OCI-LY3 (cell line): ENCODE data around the gene TRIM14.

Source experiments
- H2AFZ ChIP-seq: fragments of 200-600, 300-600 bp; shearing (Covaris generic); 2 replicates; pipeline ENCODE4 v1.6.0; 2014; ENCODE audit warnings: antibody characterized with exemption, low read depth, low read length
- H3K27ac ChIP-seq: fragments of 200-600, 300-600 bp; sonication (generic); 2 replicates; pipeline ENCODE4 v1.5.1; 2014; ENCODE audit warnings: mild to moderate bottlenecking, low read length, moderate library complexity, mixed read lengths
- H3K27me3 ChIP-seq: fragments of 200-600, 300-600 bp; sonication (generic); 2 replicates; pipeline ENCODE4 v1.6.1; 2014; ENCODE audit warnings: low read depth, low read length, mixed read lengths
- H3K36me3 ChIP-seq: fragments of 200-600, 300-600 bp; sonication (generic); replicated peaks from 2 replicates; pipeline ENCODE3; 2014; ENCODE audit warnings: low read depth, low read length, mixed read lengths
- H3K4me1 ChIP-seq: fragments of 300-600, 200-600 bp; sonication (generic); 2 replicates; pipeline ENCODE4 v1.6.1; 2014; ENCODE audit warnings: low read length, mixed read lengths
- H3K4me2 ChIP-seq: fragments of 200-600, 300-600 bp; sonication (generic); 2 replicates; pipeline ENCODE4 v1.6.1; 2014; ENCODE audit warnings: low read length, mixed read lengths
- H3K4me3 ChIP-seq: fragments of 300-600, 200-600 bp; sonication (generic); 2 replicates; pipeline ENCODE4 v1.5.1; 2014; ENCODE audit warnings: antibody characterized with exemption, mild to moderate bottlenecking, low read length, moderate library complexity
- H3K79me2 ChIP-seq: fragments of 300-600, 200-600 bp; shearing (Covaris generic); 2 replicates; pipeline ENCODE4 v1.6.1; 2014; ENCODE audit warnings: mild to moderate bottlenecking, low read length, mixed read lengths
- H3K9ac ChIP-seq: fragments of 300-600, 200-600 bp; shearing (Covaris generic); 2 replicates; pipeline ENCODE4 v1.6.0; 2014; ENCODE audit warnings: mild to moderate bottlenecking, low read length, moderate library complexity
- H3K9me3 ChIP-seq: fragments of 200-600, 300-600 bp; shearing (Covaris generic); 2 replicates; pipeline ENCODE4 v1.6.1; 2014; ENCODE audit warnings: low read length, mixed read lengths; ENCODE audit not compliant: insufficient read depth
- H4K20me1 ChIP-seq: fragments of 200-600, 300-600 bp; sonication (generic); 2 replicates; pipeline ENCODE4 v1.6.1; 2016; ENCODE audit warnings: low read length, mixed read lengths; ENCODE audit not compliant: insufficient read depth
- EZH2phosphoT487 ChIP-seq: fragments of 200-600 bp; shearing (Covaris generic); IDR thresholded peaks from 2 replicates; pipeline ENCODE4 v1.6.1; 2018; ENCODE audit warnings: antibody characterized with exemption, mixed run types, low read depth
- TF ChIP-seq, protein P1 (sequence below): fragments of 200-600, 300-600 bp; sonication (generic); IDR thresholded peaks from 2 replicates; pipeline ENCODE4 v1.5.1; 2014; ENCODE audit warnings: antibody characterized with exemption, low read length, low read depth

Gene TRIM14

GRCh38 chr9:98045234-98046179, 73.5 kb downstream of the TRIM14 start:
- peaks cover 53% of the 10 kb centered on the region for H3K79me2 ChIP-seq
- H3K9me3 ChIP-seq: peaks cover 8% of the 10 kb centered on the region; the same call in 1 of the 2 replicates
- H3K27ac ChIP-seq: peak overlapping the region; percentile 86
- H3K4me3 ChIP-seq: peak overlapping the region; percentile 84
- TF ChIP-seq, protein P1, sequence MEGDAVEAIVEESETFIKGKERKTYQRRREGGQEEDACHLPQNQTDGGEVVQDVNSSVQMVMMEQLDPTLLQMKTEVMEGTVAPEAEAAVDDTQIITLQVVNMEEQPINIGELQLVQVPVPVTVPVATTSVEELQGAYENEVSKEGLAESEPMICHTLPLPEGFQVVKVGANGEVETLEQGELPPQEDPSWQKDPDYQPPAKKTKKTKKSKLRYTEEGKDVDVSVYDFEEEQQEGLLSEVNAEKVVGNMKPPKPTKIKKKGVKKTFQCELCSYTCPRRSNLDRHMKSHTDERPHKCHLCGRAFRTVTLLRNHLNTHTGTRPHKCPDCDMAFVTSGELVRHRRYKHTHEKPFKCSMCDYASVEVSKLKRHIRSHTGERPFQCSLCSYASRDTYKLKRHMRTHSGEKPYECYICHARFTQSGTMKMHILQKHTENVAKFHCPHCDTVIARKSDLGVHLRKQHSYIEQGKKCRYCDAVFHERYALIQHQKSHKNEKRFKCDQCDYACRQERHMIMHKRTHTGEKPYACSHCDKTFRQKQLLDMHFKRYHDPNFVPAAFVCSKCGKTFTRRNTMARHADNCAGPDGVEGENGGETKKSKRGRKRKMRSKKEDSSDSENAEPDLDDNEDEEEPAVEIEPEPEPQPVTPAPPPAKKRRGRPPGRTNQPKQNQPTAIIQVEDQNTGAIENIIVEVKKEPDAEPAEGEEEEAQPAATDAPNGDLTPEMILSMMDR: no peak; the same call in 1 of the 2 replicates
- TF ChIP-seq EZH2phosphoT487: no peak
- peaks cover 45% of the 10 kb centered on the region for H3K4me1 ChIP-seq
- peaks cover 28% of the 10 kb centered on the region for H3K36me3 ChIP-seq
- H2AFZ ChIP-seq: peak overlapping the region; percentile 80; the same call in 1 of the 2 replicates
- peak overlapping the region; percentile 75 for H3K4me2 ChIP-seq
- 0 out of 2 replicates have a peak, but pooled peaks cover 6% of the 10 kb centered on the region for H4K20me1 ChIP-seq
- no peaks in the 10 kb centered on the region for H3K27me3 ChIP-seq
- peak overlapping the region; percentile 86 for H3K9ac ChIP-seq

- H3K4me2 ChIP-seq: no peak overlapping the region
- peaks cover 23% of the 10 kb centered on the region for H3K36me3 ChIP-seq
- no peaks in the 10 kb centered on the region for H4K20me1 ChIP-seq
- no peak overlapping the region for H3K9ac ChIP-seq
- H3K9me3 ChIP-seq: peaks cover 8% of the 10 kb centered on the region; the same call in 1 of the 2 replicates
- peaks cover 40% of the 10 kb centered on the region for H3K79me2 ChIP-seq
- H3K27me3 ChIP-seq: no peaks in the 10 kb centered on the region
- no peak overlapping the region for H3K27ac ChIP-seq
- no peak overlapping the region for H3K4me3 ChIP-seq
- peaks cover 61% of the 10 kb centered on the region for H3K4me1 ChIP-seq
- H2AFZ ChIP-seq: no peak overlapping the region
- no peak for TF ChIP-seq EZH2phosphoT487
- TF ChIP-seq, protein P1: no peak
Measured at GRCh38 chr9:98043915-98044314, 75.1 kb downstream of the TRIM14 start.

GRCh38 chr9:98040212-98040611, 78.8 kb downstream of the TRIM14 start:
- Histone ChIP-seq H3K79me2 (peaks cover 4% of the 10 kb centered on the region; the same call in 1 of the 2 replicates), H3K9ac (peak overlapping the region; percentile 36; the same call in 1 of the 2 replicates), H3K4me3 (peak overlapping the region; percentile 66), H2AFZ (peak overlapping the region; percentile 10; the same call in 1 of the 2 replicates), H3K27ac (peak overlapping the region; percentile 33), H3K9me3 (no peaks in the 10 kb centered on the region), H3K36me3 (no peaks in the 10 kb centered on the region), H3K27me3 (no peaks in the 10 kb centered on the region), H3K4me1 (peaks cover 59% of the 10 kb centered on the region), H3K4me2 (peak overlapping the region; percentile 85), H4K20me1 (no peaks in the 10 kb centered on the region)
- TF ChIP-seq, protein P1: no peak
- no peak for TF ChIP-seq EZH2phosphoT487

GRCh38 chr9:98039607-98040017, 79.4 kb downstream of the TRIM14 start:
- peak overlapping the region; percentile 33 for H3K27ac ChIP-seq
- peak overlapping the region; percentile 85 for H3K4me2 ChIP-seq
- no peaks in the 10 kb centered on the region for H3K36me3 ChIP-seq
- H3K9me3 ChIP-seq: no peaks in the 10 kb centered on the region
- H4K20me1 ChIP-seq: no peaks in the 10 kb centered on the region
- peak overlapping the region; percentile 66 for H3K4me3 ChIP-seq
- TF ChIP-seq, protein P1: no peak
- no peak for TF ChIP-seq EZH2phosphoT487
- H3K27me3 ChIP-seq: no peaks in the 10 kb centered on the region
- peak overlapping the region; percentile 36; the same call in 1 of the 2 replicates for H3K9ac ChIP-seq
- H2AFZ ChIP-seq: peak overlapping the region; percentile 10; the same call in 1 of the 2 replicates
- H3K4me1 ChIP-seq: peaks cover 58% of the 10 kb centered on the region
- no peaks in the 10 kb centered on the region; the same call in 1 of the 2 replicates for H3K79me2 ChIP-seq
